ENCODE results near the gene TSGA10. TPM values are rescaled to one million over a fixed set of nuclear protein-coding genes. Genes with fewer than 3 reads are reported as not detected.
A peak's percentile ranks its signal among the peaks of the same experiment; 100 is the strongest.

The TSGA10 gene
- total RNA-seq, 2 experiments from 2014 or later, result 3.8 to 10.8 TPM

GRCh38 chr2:99180755-99181623, 26.2 kb upstream of the TSGA10 start, which contains the start of the genes MITD1 and MRPL30:
TSS of gene MITD1 (minus strand) at chr2:99181058. CDS start at chr2:99180981, 77 bp downstream.
TSS of gene MRPL30 (plus strand) at chr2:99181184. CDS start at chr2:99186204, 5,020 bp downstream.
- peak within 1 kb of the TSS; percentile 82 for H3K4me3 ChIP-seq (ENCODE audit: low read depth, low read length, poor library complexity, severe bottlenecking)
- peak; percentile 94 for DNase-seq (ENCODE audit: low spot score)
- TF ChIP-seq EZH2phosphoT487 (IDR thresholded peaks at IDR 0.05; ENCODE audit: borderline replicate concordance, low read depth, low read length), result no peak
- no peak for TF ChIP-seq CTCF (conservative IDR thresholded peaks at IDR 0.05; ENCODE audit: low read length)
- ChIA-PET CTCF (ENCODE audit: unreplicated experiment) (no interaction called here), POLR2A (interaction anchor here (0.7 to 2.4 kb wide), 5 partner anchors 11 to 156 kb away, joined by 3 to 19 read pairs (median 4); partner anchors contain the start of genes C2orf15, EIF5B, LIPT1 and TSGA10)
- BruUV-seq (replicated peaks), result TSS peak; percentile 89
- peak within 1 kb of the TSS; percentile 89 for H3K4me2 ChIP-seq (ENCODE audit: low read length)
- peak within 1 kb of the TSS; percentile 95 for H2AFZ ChIP-seq (ENCODE audit: low read length)
- H3K36me3 ChIP-seq (ENCODE audit: insufficient read depth, low read length), result peaks cover 4% of the 10 kb centered on the region; the same call in 1 of the 2 replicates
- no peaks in the 10 kb centered on the region for H3K9me2 ChIP-seq (ENCODE audit: insufficient read depth, low read length)
- peaks cover 17% of the 10 kb centered on the region for H3K4me1 ChIP-seq (ENCODE audit: insufficient read depth, low read length, poor library complexity, severe bottlenecking)
- intact Hi-C loops (cut with micrococcal nuclease; ENCODE audit: unreplicated experiment), result loop anchor here (1.0 to 10.0 kb wide), 5 partner anchors 26 to 1384 kb away; partner anchors contain the start of genes C2orf15, LIPT1, PDCL3 and REV1
- H3K9me3 ChIP-seq (ENCODE audit: low read length), result no peaks in the 10 kb centered on the region
- H3K27ac ChIP-seq (ENCODE audit: low read depth, low read length, poor library complexity, severe bottlenecking), result peak within 1 kb of the TSS; percentile 32
- H3K79me2 ChIP-seq (ENCODE audit: insufficient read depth, low read depth, low read length), result peaks cover 58% of the 10 kb centered on the region
- H4K20me1 ChIP-seq (ENCODE audit: insufficient read depth, low read length), result no peaks in the 10 kb centered on the region

- H3K4me1 ChIP-seq (ENCODE audit: insufficient read depth, low read length, poor library complexity, severe bottlenecking), result no peaks in the 10 kb centered on the region
- H3K4me3 ChIP-seq (ENCODE audit: low read depth, low read length, poor library complexity, severe bottlenecking), result no peak overlapping the region
- H3K27ac ChIP-seq (ENCODE audit: low read depth, low read length, poor library complexity, severe bottlenecking), result no peak overlapping the region
- H3K79me2 ChIP-seq (ENCODE audit: insufficient read depth, low read depth, low read length), result no peaks in the 10 kb centered on the region
- H3K9me2 ChIP-seq (ENCODE audit: insufficient read depth, low read length), result no peaks in the 10 kb centered on the region
- no peaks in the 10 kb centered on the region for H3K9me3 ChIP-seq (ENCODE audit: low read length)
- H4K20me1 ChIP-seq (ENCODE audit: insufficient read depth, low read length), result no peaks in the 10 kb centered on the region; the same call in 1 of the 2 replicates
- TF ChIP-seq CTCF (conservative IDR thresholded peaks at IDR 0.05; ENCODE audit: low read length) (no peak), EZH2phosphoT487 (IDR thresholded peaks at IDR 0.05; ENCODE audit: borderline replicate concordance, low read depth, low read length) (no peak)
- H3K4me2 ChIP-seq (ENCODE audit: low read length), result no peak overlapping the region
- ChIA-PET CTCF (ENCODE audit: unreplicated experiment) (no interaction called here), POLR2A (interaction anchor here (1.0 kb wide), 1 partner anchor 39 kb away, joined by 3 read pairs; no protein-coding TSS in a partner anchor)
- no peak overlapping the region for H2AFZ ChIP-seq (ENCODE audit: low read length)
- intact Hi-C loops (cut with micrococcal nuclease; ENCODE audit: unreplicated experiment), result no loop called here
- no TSS peak for BruUV-seq (replicated peaks)
- no peak for DNase-seq (ENCODE audit: low spot score)
- H3K36me3 ChIP-seq (ENCODE audit: insufficient read depth, low read length), result peaks cover 60% of the 10 kb centered on the region
Measured at GRCh38 chr2:99171377-99172140, 16.8 kb upstream of the TSGA10 start.

All from OCI-LY7 (cell line).